Thoracic aorta (tissue), 2 donors: Measurements from ENCODE around the gene CABLES1. TPM values are rescaled to one million over a fixed set of nuclear protein-coding genes. Genes with fewer than 3 reads are reported as not detected.

Experiments
- ATAC-seq: fragments of 150-250 bp; one replicate; pipeline ENCODE4 v1.8.0; 2017; ENCODE audit warnings: low read depth; ENCODE audit not compliant: insufficient number of reproducible peaks, low FRiP score
- DNase-seq: peaks from one replicate; pipeline ENCODE4 v3.0.0-alpha.2; 2020; ENCODE audit warnings: low spot score
- H3K27ac ChIP-seq, 2 donors: fragments of 200-600 bp; sonication (generic); 1 replicate in 1 of 2; 2 replicates in 1 of 2; pipeline ENCODE4 v1.5.1; 2016; ENCODE audit warnings: mild to moderate bottlenecking in 2 of 2, moderate library complexity in 2 of 2
- H3K27me3 ChIP-seq: fragments of 200-600 bp; sonication (generic); replicated peaks from 2 replicates; pipeline ENCODE4 v1.6.0; 2016; ENCODE audit warnings: mild to moderate bottlenecking; ENCODE audit not compliant: insufficient read depth
- H3K36me3 ChIP-seq: fragments of 200-600 bp; sonication (generic); one replicate; pipeline ENCODE4 v1.5.1; 2016
- H3K4me1 ChIP-seq, 2 donors: fragments of 200-600 bp; sonication (generic); 1 replicate in 1 of 2; 2 replicates in 1 of 2; pipeline versions ENCODE4 v1.5.1 to v1.6.0; 2016; ENCODE audit warnings: low read depth in 2 of 2, mild to moderate bottlenecking in 1 of 2; ENCODE audit not compliant: control insufficient read depth in 1 of 2
- H3K4me3 ChIP-seq: fragments of 200-600 bp; sonication (generic); 2 replicates; pipeline ENCODE4 v1.5.1; 2016; ENCODE audit warnings: mild to moderate bottlenecking
- H3K9me3 ChIP-seq: fragments of 200-600 bp; sonication (generic); 2 replicates; pipeline ENCODE4 v1.5.1; 2016
- total RNA-seq, 2 donors: library from RNA; depleted of rRNA; stranded (reverse); fragments of >200 nt; gene quantifications; one replicate each; pipeline versions ENCODE4 v1.1.0 to v1.2.3, GENCODE V29; 2016
- TF ChIP-seq, protein P1 (sequence below): fragments of 200-600 bp; sonication (generic); IDR thresholded peaks from one replicate; pipeline ENCODE4 v1.5.1; 2019; ENCODE audit warnings: antibody characterized with exemption

The CABLES1 gene
- total RNA-seq, 2 donors from 2014 or later: 25.7 to 28.7 TPM

DNA sequence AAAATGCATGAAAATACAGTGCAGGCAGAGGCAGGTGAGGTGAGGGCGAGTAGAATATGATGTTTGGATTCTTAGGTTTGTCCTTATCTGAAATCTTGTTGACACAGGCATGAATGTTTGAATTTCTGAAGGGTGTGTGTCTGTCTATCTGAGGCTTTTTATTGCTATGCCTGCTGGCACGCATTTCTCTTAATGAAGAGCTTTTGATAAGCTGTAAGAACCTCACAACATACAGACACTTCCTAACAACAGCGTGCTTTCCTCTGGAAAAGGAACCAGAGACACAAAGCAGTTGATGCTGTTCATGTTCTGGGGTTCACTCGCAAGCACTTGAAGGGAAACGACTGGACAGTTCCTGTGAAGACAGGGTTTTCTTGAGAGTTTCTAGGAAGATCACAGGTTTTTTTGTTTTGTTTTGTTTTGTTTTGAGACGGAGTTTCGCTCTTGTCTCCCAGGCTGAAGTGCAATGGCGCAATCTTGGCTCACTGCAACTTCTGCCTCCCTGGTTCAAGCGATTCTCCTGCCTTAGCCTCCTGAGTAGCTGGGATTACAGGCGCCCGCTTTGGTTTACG is 33.3 kb upstream of the CABLES1 start:
- Histone ChIP-seq H3K36me3 (no peaks in the 10 kb centered on the region), H3K27ac (no peak overlapping the region), H3K4me1 (peaks cover 0 to 11% of the 10 kb centered on the region in 2 donors), H3K27me3 (no peaks in the 10 kb centered on the region), H3K9me3 (no peaks in the 10 kb centered on the region), H3K4me3 (no peak overlapping the region)
- no peak for ATAC-seq
- DNase-seq: no peak
- TF ChIP-seq, protein P1, sequence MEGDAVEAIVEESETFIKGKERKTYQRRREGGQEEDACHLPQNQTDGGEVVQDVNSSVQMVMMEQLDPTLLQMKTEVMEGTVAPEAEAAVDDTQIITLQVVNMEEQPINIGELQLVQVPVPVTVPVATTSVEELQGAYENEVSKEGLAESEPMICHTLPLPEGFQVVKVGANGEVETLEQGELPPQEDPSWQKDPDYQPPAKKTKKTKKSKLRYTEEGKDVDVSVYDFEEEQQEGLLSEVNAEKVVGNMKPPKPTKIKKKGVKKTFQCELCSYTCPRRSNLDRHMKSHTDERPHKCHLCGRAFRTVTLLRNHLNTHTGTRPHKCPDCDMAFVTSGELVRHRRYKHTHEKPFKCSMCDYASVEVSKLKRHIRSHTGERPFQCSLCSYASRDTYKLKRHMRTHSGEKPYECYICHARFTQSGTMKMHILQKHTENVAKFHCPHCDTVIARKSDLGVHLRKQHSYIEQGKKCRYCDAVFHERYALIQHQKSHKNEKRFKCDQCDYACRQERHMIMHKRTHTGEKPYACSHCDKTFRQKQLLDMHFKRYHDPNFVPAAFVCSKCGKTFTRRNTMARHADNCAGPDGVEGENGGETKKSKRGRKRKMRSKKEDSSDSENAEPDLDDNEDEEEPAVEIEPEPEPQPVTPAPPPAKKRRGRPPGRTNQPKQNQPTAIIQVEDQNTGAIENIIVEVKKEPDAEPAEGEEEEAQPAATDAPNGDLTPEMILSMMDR: no peak

DNA sequence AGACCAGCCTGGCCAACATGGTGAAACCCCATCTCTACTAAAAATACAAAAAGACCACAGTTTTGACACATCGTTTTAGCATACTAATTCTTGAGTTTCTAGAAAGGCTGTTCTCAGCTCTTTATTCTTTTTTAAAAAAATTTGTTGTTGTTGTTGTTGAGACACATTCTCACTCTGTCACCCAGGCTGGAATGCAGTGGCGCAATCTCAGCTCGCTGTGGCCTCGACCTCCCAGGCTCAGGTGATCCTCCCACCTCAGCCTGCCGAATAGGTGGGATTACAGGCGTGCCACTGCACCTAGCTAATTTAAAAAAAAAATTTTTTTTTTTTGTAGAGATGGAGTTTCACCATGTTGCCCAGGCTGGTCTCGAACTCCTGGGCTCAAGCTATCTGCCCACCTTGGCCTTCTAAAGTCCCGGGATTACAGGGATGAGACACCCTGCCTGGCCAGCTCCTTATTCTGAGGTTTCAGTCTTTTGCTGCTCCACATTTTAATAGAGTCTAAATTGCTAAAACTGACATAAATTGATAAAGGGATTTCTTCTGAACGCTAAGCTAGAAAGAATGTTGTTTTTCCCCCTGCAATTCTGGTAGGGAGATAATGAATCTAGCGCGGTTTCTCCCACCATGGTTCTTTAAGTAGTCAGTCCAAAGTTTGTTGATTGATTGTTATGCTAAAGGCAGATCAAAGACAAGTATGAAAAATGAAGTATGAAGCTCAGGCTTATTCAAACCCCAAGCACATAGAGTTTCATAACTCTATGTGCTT is 32.6 kb upstream of the CABLES1 start:
- DNase-seq (no peak), ATAC-seq (no peak)
- Histone ChIP-seq H3K36me3 (no peaks in the 10 kb centered on the region), H3K4me3 (no peak overlapping the region), H3K27me3 (no peaks in the 10 kb centered on the region), H3K27ac (no peak overlapping the region), H3K4me1 (peaks cover 3 to 18% of the 10 kb centered on the region in 2 donors), H3K9me3 (no peaks in the 10 kb centered on the region)
- TF ChIP-seq, protein P1: no peak

GRCh38 chr18:23103449-23103848 is 31.8 kb upstream of the CABLES1 start:
- Histone ChIP-seq H3K9me3 (no peaks in the 10 kb centered on the region), H3K4me3 (no peak overlapping the region), H3K27me3 (no peaks in the 10 kb centered on the region), H3K27ac (no peak overlapping the region), H3K4me1 (peaks cover 10 to 25% of the 10 kb centered on the region in 2 donors), H3K36me3 (no peaks in the 10 kb centered on the region)
- no peak for DNase-seq
- TF ChIP-seq, protein P1: no peak
- no peak for ATAC-seq

- TF ChIP-seq, protein P1: no peak
- Histone ChIP-seq H3K27me3 (no peaks in the 10 kb centered on the region), H3K4me3 (no peak overlapping the region), H3K9me3 (no peaks in the 10 kb centered on the region), H3K36me3 (no peaks in the 10 kb centered on the region), H3K4me1 (peaks cover 10 to 32% of the 10 kb centered on the region in 2 donors), H3K27ac (no peak overlapping the region)
- ATAC-seq (no peak), DNase-seq (no peak)
Observed at GRCh38 chr18:23105030-23105429, 30.3 kb upstream of the CABLES1 start.

DNA sequence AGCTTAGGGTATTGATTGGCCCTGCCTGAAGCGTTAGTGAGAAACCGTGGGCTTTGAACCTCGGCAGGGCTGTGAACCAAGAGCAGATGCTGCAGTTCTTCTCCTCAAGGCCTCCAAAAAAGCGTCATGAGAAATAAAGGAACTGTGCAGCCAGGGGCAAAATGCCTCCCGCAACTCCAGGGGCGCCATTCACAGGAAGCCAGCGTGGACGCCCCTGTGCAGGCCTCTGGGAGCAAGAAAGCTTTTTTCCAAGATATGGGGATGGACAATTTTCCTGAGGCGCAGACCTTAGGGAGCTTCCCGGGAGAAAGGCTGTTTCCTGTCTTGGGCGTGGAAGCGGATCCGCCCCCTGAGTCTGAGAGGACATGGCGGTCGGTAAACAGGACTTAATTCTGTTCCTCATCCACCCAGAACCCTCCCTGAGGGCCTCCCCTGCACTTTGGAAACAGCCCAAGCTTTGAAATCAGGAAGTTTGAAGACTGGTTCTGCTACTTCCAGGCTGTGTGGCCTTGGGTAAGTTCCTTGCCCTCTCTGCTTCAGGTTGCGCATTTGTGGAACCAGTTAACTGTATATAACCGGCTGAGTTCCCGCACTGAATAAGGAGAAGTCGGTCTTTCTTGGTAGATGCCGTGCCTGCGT is 29.6 kb upstream of the CABLES1 start:
- Histone ChIP-seq H3K27ac (peak overlapping the region; percentile 69 to 81), H3K4me3 (no peak overlapping the region), H3K4me1 (peaks cover 10 to 32% of the 10 kb centered on the region in 2 donors), H3K27me3 (no peaks in the 10 kb centered on the region), H3K9me3 (no peaks in the 10 kb centered on the region), H3K36me3 (no peaks in the 10 kb centered on the region)
- TF ChIP-seq, protein P1: no peak
- DNase-seq (no peak), ATAC-seq (no peak)
